CD4-positive, alpha-beta T cell treated with Interleukin-15 for 4 hours (primary cell): ENCODE measurements around the gene UBE2N.
"Not testable (repeated sequence)": the region's sequence is repeated elsewhere in the genome, so short reads cannot be mapped to it uniquely, and the experiment has no call there.

Experiments used
- DNase-seq: peaks from one replicate; pipeline ENCODE4 v3.0.0-alpha.2; 2020; ENCODE audit warnings: low spot score

UBE2N gene

GRCh38 chr12:93409343-93410187, 32.2 kb downstream of the UBE2N start:
- not testable (repeated sequence) for DNase-seq

- no peak for DNase-seq
Observed at GRCh38 chr12:93408813-93409212, 32.9 kb downstream of the UBE2N start.

GRCh38 chr12:93407963-93408283, 33.8 kb downstream of the UBE2N start:
- no peak for DNase-seq

- no peak for DNase-seq
Observed at GRCh38 chr12:93407054-93407962, 34.4 kb downstream of the UBE2N start.

GRCh38 chr12:93404961-93405849, 36.5 kb downstream of the UBE2N start:
- no peak for DNase-seq

- no peak for DNase-seq
Observed at GRCh38 chr12:93403988-93404803, 37.6 kb downstream of the UBE2N start.

- no peak for DNase-seq
Observed at GRCh38 chr12:93402333-93403311, 39.1 kb downstream of the UBE2N start.

GRCh38 chr12:93399183-93399863, 42.4 kb downstream of the UBE2N start:
- DNase-seq, result not testable (repeated sequence)

GRCh38 chr12:93397412-93397811, 44.3 kb downstream of the UBE2N start:
- DNase-seq, result no peak

- DNase-seq, result no peak
Observed at GRCh38 chr12:93393425-93393824, 48.3 kb downstream of the UBE2N start.

GRCh38 chr12:93390549-93391297, 51.0 kb downstream of the UBE2N start:
- DNase-seq, result no peak

GRCh38 chr12:93390031-93390430, 51.7 kb downstream of the UBE2N start:
- DNase-seq, result no peak

- DNase-seq, result no peak
Observed at GRCh38 chr12:93387780-93388179, 54.0 kb downstream of the UBE2N start.

GRCh38 chr12:93381976-93382437, 59.7 kb downstream of the UBE2N start:
- DNase-seq, result not testable (repeated sequence)

- no peak for DNase-seq
Observed at GRCh38 chr12:93381161-93381975, 60.4 kb downstream of the UBE2N start.

GRCh38 chr12:93380480-93381121, 61.1 kb downstream of the UBE2N start:
- no peak for DNase-seq

GRCh38 chr12:93379981-93380361, 61.8 kb downstream of the UBE2N start:
- DNase-seq, result no peak
